Stimulated activated CD4-positive, alpha-beta T cell treated with anti-CD3 and anti-CD28 coated beads, Interleukin-2, amount 100 ng/mL, for 24 hours (primary cell): ENCODE measurements around the gene ZNF358.

ENCODE experiments used
- DNase-seq, 2 donors: peaks; one replicate each; pipeline ENCODE4 v3.0.0-alpha.2; 2020

ZNF358 gene

DNA sequence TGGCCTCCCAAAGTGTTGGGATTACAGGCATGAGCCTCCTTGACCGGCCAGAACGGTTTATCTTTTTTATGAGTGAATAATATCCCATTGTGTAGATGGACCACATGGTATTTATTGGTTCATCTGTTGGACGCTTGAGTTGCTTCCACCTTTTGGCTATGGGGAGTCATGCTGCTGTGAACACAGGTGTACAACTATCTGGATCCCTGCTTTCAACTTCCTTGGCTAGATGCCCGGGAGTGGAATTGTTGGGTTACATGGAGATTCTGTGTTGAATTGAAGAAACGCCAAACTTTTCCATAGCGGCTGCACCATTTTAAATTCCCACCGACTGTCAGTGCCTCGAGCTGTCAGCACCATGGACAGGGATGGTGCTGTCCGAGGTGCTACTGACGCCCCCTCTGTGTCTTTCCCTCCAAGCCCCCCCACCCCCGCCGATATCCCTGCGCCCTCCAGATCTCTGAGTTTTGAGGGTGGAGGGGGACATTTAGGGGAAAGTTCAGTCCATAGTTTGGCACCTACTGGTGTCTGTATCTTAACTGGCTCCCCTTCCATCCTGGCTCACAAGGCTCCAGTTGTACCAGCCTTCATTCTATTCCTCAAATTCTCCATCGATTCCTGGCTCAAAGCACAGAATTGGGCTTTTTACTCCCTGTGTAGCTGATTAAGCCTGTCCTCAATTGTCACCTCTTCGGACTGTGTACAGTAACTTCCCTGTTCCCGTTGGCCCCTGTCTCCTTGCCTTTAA lies 46.9 kb downstream of the ZNF358 start:
- no peak for DNase-seq

DNA sequence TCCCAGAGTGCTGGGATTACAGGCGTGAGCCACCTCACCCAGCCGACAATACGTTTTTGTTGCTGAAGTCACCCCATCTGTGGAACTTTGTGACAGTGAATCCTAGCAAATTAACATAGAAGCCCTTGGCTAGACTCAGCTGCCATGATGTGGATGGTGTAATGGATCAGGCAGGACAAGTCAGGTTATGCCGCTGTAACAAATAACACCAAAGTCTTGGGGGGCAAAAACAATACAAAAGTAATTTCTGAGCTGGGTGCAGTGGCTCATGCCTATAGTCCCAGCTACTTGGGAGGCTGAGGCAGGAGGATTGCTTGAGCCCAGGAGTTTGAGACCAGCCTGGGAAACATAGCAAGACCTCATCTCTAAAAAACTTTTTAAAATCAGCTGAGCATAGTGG lies 49.0 kb downstream of the ZNF358 start:
- no peak for DNase-seq

DNA sequence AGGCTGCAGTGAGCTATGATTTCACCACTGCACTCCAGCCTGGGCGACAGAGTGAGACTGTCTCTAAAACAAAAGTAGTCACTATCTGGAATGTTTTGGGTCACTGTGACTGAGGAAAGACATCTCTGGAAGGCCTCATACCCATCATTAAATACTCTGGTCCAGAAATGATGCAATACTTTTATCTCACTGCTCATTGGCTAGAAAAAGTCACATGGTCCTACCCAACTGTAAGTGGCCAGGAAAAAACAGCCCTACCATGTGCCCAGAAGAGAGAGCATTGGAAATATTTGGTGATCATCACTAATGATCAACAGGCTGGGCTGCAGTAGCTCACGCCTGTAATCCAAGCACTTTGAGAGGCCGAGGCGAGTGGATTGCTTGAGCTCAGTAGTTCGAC lies 49.4 kb downstream of the ZNF358 start:
- no peak for DNase-seq
